HG03196 (cell line): ENCODE measurements around the gene HYDIN.
"Not testable (repeated sequence)": the region's sequence is repeated elsewhere in the genome, so short reads cannot be mapped to it uniquely, and the experiment has no call there.

Experiments used
- ATAC-seq: cut with Tn5 transposase; IDR thresholded peaks from one replicate; pipeline ENCODE4 v1.9.1; 2021; ENCODE audit not compliant: unreplicated experiment

Gene HYDIN

GRCh38 chr16:70882311-70882710 lies 348.2 kb downstream of the HYDIN start:
- ATAC-seq, result not testable (repeated sequence)

- not testable (repeated sequence) for ATAC-seq
Measured at GRCh38 chr16:70877895-70878294, 352.6 kb downstream of the HYDIN start.

GRCh38 chr16:70876442-70876841 lies 354.1 kb downstream of the HYDIN start:
- not testable (repeated sequence) for ATAC-seq

GRCh38 chr16:70864698-70865097 lies 365.8 kb downstream of the HYDIN start:
- not testable (repeated sequence) for ATAC-seq

- not testable (repeated sequence) for ATAC-seq
Measured at GRCh38 chr16:70861996-70862395, 368.5 kb downstream of the HYDIN start.

GRCh38 chr16:70851299-70851698 lies 379.2 kb downstream of the HYDIN start:
- not testable (repeated sequence) for ATAC-seq

GRCh38 chr16:70823498-70824118 lies 406.9 kb downstream of the HYDIN start:
- not testable (repeated sequence) for ATAC-seq

GRCh38 chr16:70822734-70823133 lies 407.8 kb downstream of the HYDIN start:
- not testable (repeated sequence) for ATAC-seq

GRCh38 chr16:70818088-70818487 lies 412.4 kb downstream of the HYDIN start:
- ATAC-seq, result not testable (repeated sequence)

- ATAC-seq, result no peak
Measured at GRCh38 chr16:70809392-70810060, 421.0 kb downstream of the HYDIN start.

GRCh38 chr16:70808371-70808770 lies 422.2 kb downstream of the HYDIN start:
- no peak for ATAC-seq

GRCh38 chr16:70805787-70806186 lies 424.7 kb downstream of the HYDIN start:
- ATAC-seq, result no peak

GRCh38 chr16:70805380-70805779 lies 425.1 kb downstream of the HYDIN start:
- ATAC-seq, result no peak

GRCh38 chr16:70804734-70805169 lies 425.8 kb downstream of the HYDIN start:
- no peak for ATAC-seq

GRCh38 chr16:70804153-70804733 lies 426.3 kb downstream of the HYDIN start:
- no peak for ATAC-seq

GRCh38 chr16:70803319-70803718 lies 427.2 kb downstream of the HYDIN start:
- no peak for ATAC-seq

GRCh38 chr16:70801611-70802010 lies 428.9 kb downstream of the HYDIN start:
- no peak for ATAC-seq

GRCh38 chr16:70800781-70801480 lies 429.6 kb downstream of the HYDIN start, which contains the start of gene VAC14:
Gene VAC14, minus strand, starts transcription at chr16:70801158. Its CDS starts 258 bp downstream, at chr16:70800900.
- ATAC-seq, result peak; percentile 93

GRCh38 chr16:70800311-70800710 lies 430.2 kb downstream of the HYDIN start:
- no peak for ATAC-seq

GRCh38 chr16:70796301-70796700 lies 434.2 kb downstream of the HYDIN start:
- no peak for ATAC-seq

- no peak for ATAC-seq
Measured at GRCh38 chr16:70795296-70795912, 435.1 kb downstream of the HYDIN start.
